GM12878 (cell line): Measurements from ENCODE around the gene DBN1. TPM values are rescaled to one million over a fixed set of nuclear protein-coding genes. Genes with fewer than 3 reads are reported as not detected.

Experiments
- ATAC-seq: fragments of 200-7000 bp; cut with Tn5 transposase; 3 replicates; pipeline ENCODE4 v1.9.1; 2020; ENCODE audit warnings: mild to moderate bottlenecking, moderate library complexity
- BruUV-seq: library from RNA; stranded (reverse); fragments of 400-500 nt; replicated peaks from 2 replicates; lab custom pipeline; 2021; lab: Mats Ljungman, UMichigan
- CTCF ChIA-PET: fragments of 300-600 bp; sonication (Branson Sonifier 250); formaldehyde crosslinking; extraction: SDS; loops from one replicate; lab custom pipeline; 2021; ENCODE audit warnings: inconsistent platforms; lab: Yijun Ruan, JAX
- POLR2A ChIA-PET: fragments of 350-600 bp; formaldehyde crosslinking; extraction: SDS; loops from one replicate; lab custom pipeline; 2021; ENCODE audit warnings: inconsistent platforms; lab: Charles Lee
- RAD21 ChIA-PET: fragments of 300-600 bp; sonication (Branson Sonifier 250); formaldehyde crosslinking; loops from one replicate; lab custom pipeline; 2023; ENCODE audit warnings: antibody characterized with exemption; ENCODE audit not compliant: unreplicated experiment; lab: Charles Lee
- SMC1A ChIA-PET: fragments of 300-600 bp; sonication (Branson Sonifier 250); formaldehyde crosslinking; loops from one replicate; lab custom pipeline; 2023; ENCODE audit not compliant: unreplicated experiment, uncharacterized antibody; lab: Charles Lee
- DNase-seq: peaks from one replicate; pipeline ENCODE4 v3.0.0-alpha.2; 2011; ENCODE audit warnings: low read depth, low spot score
- FAIRE-seq: peaks from 3 replicates; lab custom pipeline; 2011; peaks lifted over from hg19 to GRCh38; lab: Jason Lieb, UNC
- H2AFZ ChIP-seq: 2 replicates; pipeline ENCODE4 v1.6.0; 2011; ENCODE audit warnings: low read depth, low read length, control low read depth; ENCODE audit not compliant: control insufficient read depth
- H3K27ac ChIP-seq: 2 replicates; pipeline ENCODE4 v1.5.1; 2011; ENCODE audit warnings: control low read depth; ENCODE audit not compliant: control insufficient read depth, insufficient read depth
- H3K27me3 ChIP-seq, 2 experiments: replicated peaks in 1 of 2; 2 replicates each; pipeline versions ENCODE4 v1.6.0 to v1.6.1; 2011; ENCODE audit warnings: low read length in 1 of 2; ENCODE audit not compliant: control insufficient read depth in 2 of 2, insufficient read depth in 2 of 2
- H3K36me3 ChIP-seq, 2 experiments: 2 replicates each; pipeline ENCODE4 v1.5.1; 2011; ENCODE audit warnings: low read length in 1 of 2; ENCODE audit not compliant: control insufficient read depth in 2 of 2, insufficient read depth in 2 of 2
- H3K4me1 ChIP-seq: 2 replicates; pipeline ENCODE4 v1.6.1; 2011; ENCODE audit warnings: mild to moderate bottlenecking, low read length, moderate library complexity, mixed read lengths; ENCODE audit not compliant: control insufficient read depth, insufficient read depth
- H3K4me2 ChIP-seq: 2 replicates; pipeline ENCODE4 v1.6.0; 2011; ENCODE audit warnings: control low read depth; ENCODE audit not compliant: control insufficient read depth, insufficient read depth
- H3K4me3 ChIP-seq: fragments of 200-600 bp; sonication (generic); 2 replicates; pipeline ENCODE4 v1.5.1; 2016
- H3K79me2 ChIP-seq: 2 replicates; pipeline ENCODE4 v1.6.0; 2011; ENCODE audit warnings: low read length; ENCODE audit not compliant: control insufficient read depth, insufficient read depth
- H3K9ac ChIP-seq: 2 replicates; pipeline ENCODE4 v1.8.0; 2011; ENCODE audit warnings: low read length, control low read depth, mixed read lengths; ENCODE audit not compliant: control insufficient read depth, insufficient read depth
- H3K9me3 ChIP-seq: replicated peaks from 3 replicates; pipeline ENCODE4 v1.5.1; 2011; ENCODE audit warnings: mild to moderate bottlenecking, low read length; ENCODE audit not compliant: control insufficient read depth, insufficient read depth
- H4K20me1 ChIP-seq: 2 replicates; pipeline ENCODE4 v1.6.0; 2011; ENCODE audit not compliant: control insufficient read depth, insufficient read depth
- DPF2 ChIP-seq: fragments of 450-650 bp; IDR thresholded peaks from 2 replicates; pipeline ENCODE4 v1.6.1; 2017; ENCODE audit warnings: mild to moderate bottlenecking
- HSF1 ChIP-seq: fragments of 150-350 bp; IDR thresholded peaks from 2 replicates; pipeline ENCODE4 v1.6.1; 2014; ENCODE audit warnings: mild to moderate bottlenecking, low read depth, low read length
- MTA3 ChIP-seq: IDR thresholded peaks from 2 replicates; pipeline ENCODE4 v1.6.1; 2012; ENCODE audit warnings: low read length, inconsistent platforms, borderline replicate concordance
- NR2F1 ChIP-seq: fragments of 450-650 bp; conservative IDR thresholded peaks from 2 replicates; pipeline ENCODE4 v1.6.1; 2017; ENCODE audit warnings: mild to moderate bottlenecking
- WGBS: methylation state at CpG from one replicate; pipeline ENCODE4 v1.1.6; 2016; ENCODE audit warnings: low lambda C conversion rate; ENCODE audit not compliant: insufficient replicate concordance, insufficient coverage; ENCODE audit errors: missing lambda C conversion rate; 5-methylcytosine and 5-hydroxymethylcytosine counted together
- in situ Hi-C: fragments of 300-500 bp; cut with MboI; formaldehyde crosslinking; loops from 9 replicates; pipeline ENCODE4 v1.14.3; 2018; ENCODE audit warnings: mixed read lengths
- intact Hi-C: fragments of 100-400 bp; cut with micrococcal nuclease; formaldehyde crosslinking; loops from one replicate; pipeline ENCODE4 v1.14.2; 2022; ENCODE audit not compliant: unreplicated experiment
- polyA plus RNA-seq, 11 experiments: library from polyadenylated mRNA; depleted of rRNA in 4 of 11; unstranded in 6 of 11; stranded (reverse) in 5 of 11; fragments of >200 nt; fragmentation: Nextera tagmentation in 4 of 11; fragmentation: Illumina TruSeq in 1 of 11; extraction: Ambion mirVana in 4 of 11; extraction: Trizol in 1 of 11; gene quantifications; 1 replicate in 1 of 11; 2 replicates in 10 of 11; pipeline versions ENCODE4 v1.2.1 to v1.2.3, GENCODE V29; 2011 to 2016; ENCODE audit warnings: inconsistent platforms in 2 of 11, missing spikeins in 2 of 11, low read depth in 1 of 11
- total RNA-seq, 4 experiments: library from RNA; depleted of rRNA in 3 of 4; stranded (reverse); fragments of >200 nt in 3 of 4; fragmentation: Illumina TruSeq in 1 of 4; extraction: Trizol in 1 of 4; gene quantifications; 2 replicates each; pipeline versions ENCODE4 v1.2.1 to v1.2.3, GENCODE V29; 2013 to 2021
- TF ChIP-seq, protein P1 (sequence below): IDR thresholded peaks from 2 replicates; pipeline ENCODE4 v1.6.1; 2011; ENCODE audit warnings: low read depth, mild to moderate bottlenecking, low read length, moderate library complexity, borderline replicate concordance; ENCODE audit errors: extremely low read depth

The DBN1 gene
- total and polyA plus RNA-seq, 10 of the 15 experiments (the other 5 are each of a cell fraction or from before 2014, with no cell fraction given) = 0.18 to 81.0 (median 27.9) TPM

DNA sequence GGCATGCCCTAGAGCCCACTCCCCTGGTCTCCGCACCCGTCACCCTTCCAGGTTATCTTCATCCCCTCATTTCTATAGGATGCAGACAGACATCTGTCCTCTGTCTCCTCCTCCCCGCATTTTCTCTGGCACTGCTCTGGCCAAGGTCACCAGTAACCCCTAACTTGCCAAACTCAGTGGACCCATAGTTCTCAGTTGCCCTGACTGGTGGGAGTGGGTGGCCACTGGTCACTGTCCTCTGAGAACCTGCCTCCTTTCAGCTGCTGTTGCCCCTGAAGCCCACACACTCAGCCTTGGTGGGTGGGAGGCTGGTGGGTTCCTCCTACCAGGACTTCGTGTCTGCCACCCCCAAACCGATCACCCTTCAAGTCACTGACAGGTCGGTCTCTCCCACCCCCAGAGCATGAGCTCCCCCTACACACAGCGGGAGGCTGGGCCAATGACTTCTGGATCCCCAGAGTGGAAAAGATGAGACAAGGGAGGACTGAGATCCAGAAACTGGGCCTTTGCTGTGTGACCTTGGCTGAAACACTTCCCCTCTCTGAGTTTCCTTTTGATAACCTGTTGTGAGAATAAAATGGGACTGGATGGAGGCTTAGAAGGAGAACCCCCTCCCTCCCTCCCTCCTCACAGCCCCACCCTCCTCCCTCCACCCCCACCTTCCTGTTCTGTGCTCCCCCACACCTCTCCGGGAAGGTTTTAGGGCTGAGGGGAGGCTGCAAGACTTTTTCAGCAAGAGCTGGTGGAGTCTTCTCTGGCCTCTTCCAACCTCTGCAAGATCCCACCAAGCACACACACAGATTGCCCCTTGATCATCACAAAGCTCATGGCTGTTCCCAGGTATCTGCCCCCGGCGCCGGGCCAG, 2.4 kb upstream of the DBN1 start (continued):
- TF ChIP-seq MTA3 (no peak), DPF2 (no peak)
- TF ChIP-seq, protein P1, sequence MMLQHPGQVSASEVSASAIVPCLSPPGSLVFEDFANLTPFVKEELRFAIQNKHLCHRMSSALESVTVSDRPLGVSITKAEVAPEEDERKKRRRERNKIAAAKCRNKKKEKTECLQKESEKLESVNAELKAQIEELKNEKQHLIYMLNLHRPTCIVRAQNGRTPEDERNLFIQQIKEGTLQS = no peak

DNA sequence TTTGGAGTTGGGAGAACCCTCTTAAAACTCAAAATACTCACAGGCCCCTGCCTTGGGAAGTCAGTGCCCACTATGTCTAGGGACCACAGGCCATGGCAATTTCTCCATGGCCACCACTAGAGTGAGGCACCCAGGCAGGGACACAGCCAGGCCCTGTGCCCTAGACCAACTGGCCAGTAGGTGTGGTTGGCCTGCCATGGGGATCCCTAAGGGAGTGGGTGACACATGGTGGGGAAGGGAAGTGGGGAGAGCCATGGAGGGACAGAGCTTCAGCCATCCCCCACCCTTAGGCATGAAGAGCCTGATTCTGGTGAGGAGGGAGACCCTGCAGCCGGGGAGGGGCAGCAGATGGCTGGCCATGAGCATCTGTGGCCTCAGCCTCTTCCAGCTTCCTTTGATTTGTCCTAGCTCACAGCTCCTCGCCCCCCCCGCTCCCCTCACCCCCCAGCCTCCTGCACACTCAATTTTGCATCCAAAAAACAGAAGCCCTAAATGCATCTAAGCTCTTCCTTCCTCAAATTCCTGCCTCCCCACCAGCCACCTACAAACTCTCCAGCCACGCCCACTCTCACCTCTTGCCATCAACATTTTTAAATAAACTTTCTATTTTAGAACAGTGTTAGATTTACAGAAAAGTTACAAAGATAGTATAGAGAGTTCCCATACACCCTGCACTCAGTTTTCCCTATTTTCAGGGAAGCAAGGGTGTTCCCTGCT, 1.6 kb upstream of the DBN1 start:
- intact Hi-C loops (no loop called here), in situ Hi-C loops (no loop called here)
- RAD21 ChIA-PET = interaction anchor here (0.6 to 1.9 kb wide), 2 partner anchors 14 to 26 kb away, joined by 3 to 4 read pairs; no protein-coding TSS in a partner anchor
- Histone ChIP-seq H3K27ac (no peak overlapping the region), H3K36me3 (no peaks in the 10 kb centered on the region), H3K9ac (no peak overlapping the region), H3K79me2 (peaks cover 4% of the 10 kb centered on the region; the same call in 1 of the 2 replicates), H3K27me3 (no peaks in the 10 kb centered on the region), H3K4me2 (no peak overlapping the region), H3K4me3 (no peak overlapping the region), H2AFZ (no peak overlapping the region), H3K9me3 (no peaks in the 10 kb centered on the region), H4K20me1 (no peaks in the 10 kb centered on the region), H3K4me1 (peaks cover 24% of the 10 kb centered on the region)
- whole genome bisulfite sequencing = 0% methylated on average over 1 of the region's 4 CpGs
- no peak for FAIRE-seq
- no peak for ATAC-seq
- no TSS peak for BruUV-seq
- CTCF ChIA-PET = interaction anchor here (0.6 to 2.1 kb wide), 5 partner anchors 20 to 73 kb away, joined by 3 to 8 read pairs (median 4); no protein-coding TSS in a partner anchor
- DNase-seq = no peak
- no peak for TF ChIP-seq NR2F1
- TF ChIP-seq HSF1 = no peak
- SMC1A ChIA-PET = interaction anchor here (1.4 kb wide), 1 partner anchor 27 kb away, joined by 5 read pairs; no protein-coding TSS in a partner anchor
- POLR2A ChIA-PET = interaction anchor here (0.6 to 1.3 kb wide), 2 partner anchors 22 to 26 kb away, joined by 3 read pairs; partner anchors contain the start of gene PDLIM7
